NCI-H2196 (cell line): ENCODE data around the gene ZDHHC8.
"Not testable (repeated sequence)": the region's sequence is repeated elsewhere in the genome, so short reads cannot be mapped to it uniquely, and the experiment has no call there.

Experiments used
- DNase-seq: peaks from one replicate; lab custom pipeline; 2025; ENCODE audit not compliant: unreplicated experiment; lab: John Stamatoyannopoulos, UW

ZDHHC8 gene

GRCh38 chr22:20157430-20158183 is 26.0 kb downstream of the ZDHHC8 start:
- no peak for DNase-seq

- DNase-seq = no peak
These were observed 26.9 kb downstream of the ZDHHC8 start for GRCh38 chr22:20158391-20159036.

DNA sequence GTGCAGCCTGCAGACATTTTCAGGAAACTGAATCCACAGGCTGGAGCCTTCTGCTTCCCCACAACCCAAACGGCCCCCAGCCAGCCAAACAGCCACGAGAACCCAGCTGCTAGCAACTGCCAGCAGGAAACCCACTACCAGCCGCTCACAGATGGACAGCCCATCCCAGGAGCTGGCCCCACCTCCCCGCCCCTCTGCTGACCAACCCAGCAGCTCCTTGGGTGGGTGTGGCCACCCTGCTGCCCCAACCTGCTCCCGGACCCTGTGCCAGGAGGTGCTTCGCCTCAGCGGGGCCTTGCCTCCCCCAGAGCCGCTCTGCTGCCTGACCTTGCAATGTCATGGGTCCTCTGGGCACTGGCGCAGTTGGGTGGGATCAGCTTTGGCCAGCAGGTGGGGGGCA is 27.5 kb downstream of the ZDHHC8 start:
- DNase-seq = no peak

DNA sequence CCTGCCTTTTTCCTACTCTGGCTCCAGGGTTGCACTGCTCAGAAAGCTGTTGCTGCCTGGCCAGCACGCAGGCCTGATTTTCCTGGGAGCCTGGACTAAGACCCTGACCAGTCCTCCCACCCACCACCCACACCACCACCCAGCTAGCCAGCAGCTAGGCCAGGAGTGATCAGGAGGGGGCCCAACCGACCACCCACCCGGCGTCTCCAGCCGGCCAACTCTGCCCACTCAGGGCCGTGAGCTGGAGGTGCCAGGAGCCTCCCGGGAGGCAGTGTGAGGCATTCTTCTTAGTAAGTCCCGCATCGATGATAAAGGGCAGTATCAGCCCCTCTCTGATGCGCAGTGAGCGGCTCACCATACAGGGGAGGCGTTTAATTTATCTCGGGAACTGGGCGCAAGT is 27.9 kb downstream of the ZDHHC8 start:
- not testable (repeated sequence) for DNase-seq

DNA sequence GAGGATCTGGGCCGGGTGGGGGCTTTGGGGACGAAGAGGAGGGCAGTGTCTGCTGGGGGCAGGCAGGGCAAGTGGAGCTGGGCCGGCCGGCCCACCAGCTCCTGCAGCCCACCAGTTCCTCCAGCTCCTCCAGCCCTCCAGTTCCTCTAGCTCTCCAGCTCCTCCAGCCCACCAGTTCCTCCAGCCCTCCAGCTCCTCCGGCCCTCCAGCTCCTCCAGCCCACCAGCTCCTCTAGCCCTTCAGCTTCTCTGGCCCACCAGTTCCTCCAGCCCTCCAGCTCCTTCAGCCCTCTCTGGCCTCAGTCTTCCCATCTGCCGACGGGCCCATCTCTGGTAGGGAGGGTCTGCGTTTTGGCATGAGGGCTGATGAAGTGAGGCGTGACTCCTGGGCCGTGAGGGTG is 28.4 kb downstream of the ZDHHC8 start:
- no peak for DNase-seq

DNA sequence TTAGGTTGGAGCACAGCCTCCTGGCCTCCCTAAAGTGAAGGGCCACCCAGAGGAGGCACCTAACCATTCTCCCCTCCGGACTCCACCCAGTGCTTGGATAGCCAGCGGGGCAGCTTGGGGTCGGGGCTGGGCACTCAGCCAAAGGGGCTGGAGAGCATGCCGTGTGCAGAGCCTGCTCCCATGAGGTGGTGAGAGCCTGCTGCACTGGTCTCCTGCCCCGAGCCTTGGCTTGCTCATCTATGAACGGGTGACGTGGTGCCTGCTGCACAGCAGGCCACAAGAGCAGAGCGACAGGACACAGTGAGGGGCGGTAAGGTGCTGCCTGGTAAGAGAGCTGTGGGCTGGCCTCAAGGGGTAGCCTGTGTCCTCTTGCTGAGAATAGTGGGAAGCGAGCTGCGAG is 33.3 kb downstream of the ZDHHC8 start:
- DNase-seq = no peak

GRCh38 chr22:20165421-20165820 is 33.8 kb downstream of the ZDHHC8 start:
- no peak for DNase-seq

GRCh38 chr22:20165913-20166312 is 34.3 kb downstream of the ZDHHC8 start:
- no peak for DNase-seq

GRCh38 chr22:20166703-20167102 is 35.1 kb downstream of the ZDHHC8 start:
- no peak for DNase-seq

GRCh38 chr22:20167643-20168322 is 36.2 kb downstream of the ZDHHC8 start:
- DNase-seq = no peak

- DNase-seq = no peak
These were observed 37.7 kb downstream of the ZDHHC8 start for GRCh38 chr22:20169253-20169822.

DNA sequence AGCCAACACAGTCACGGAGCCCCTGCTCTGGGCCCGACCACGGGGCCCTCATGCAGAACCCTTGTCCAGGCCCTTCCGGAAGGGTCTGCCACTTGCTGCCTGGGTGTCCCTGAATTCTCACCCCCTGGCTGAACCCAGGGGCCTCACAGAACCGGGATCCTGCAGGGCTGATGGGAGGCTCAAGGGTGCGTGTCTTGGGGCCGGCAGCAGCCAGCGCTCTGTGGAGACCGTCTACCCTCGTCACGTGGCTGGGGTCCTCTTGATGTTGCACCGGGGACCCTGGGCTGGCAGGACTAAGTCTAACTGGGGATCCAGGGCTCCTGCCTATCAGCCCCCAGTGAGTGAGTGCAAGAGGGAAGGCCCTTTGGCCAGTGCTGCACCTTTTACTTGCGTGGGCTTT is 38.6 kb downstream of the ZDHHC8 start:
- DNase-seq = no peak

GRCh38 chr22:20171288-20172140 is 39.9 kb downstream of the ZDHHC8 start:
- no peak for DNase-seq

- DNase-seq = no peak
These were observed 40.6 kb downstream of the ZDHHC8 start for GRCh38 chr22:20172141-20172613.

- DNase-seq = no peak
These were observed 41.6 kb downstream of the ZDHHC8 start for GRCh38 chr22:20173246-20173645.

DNA sequence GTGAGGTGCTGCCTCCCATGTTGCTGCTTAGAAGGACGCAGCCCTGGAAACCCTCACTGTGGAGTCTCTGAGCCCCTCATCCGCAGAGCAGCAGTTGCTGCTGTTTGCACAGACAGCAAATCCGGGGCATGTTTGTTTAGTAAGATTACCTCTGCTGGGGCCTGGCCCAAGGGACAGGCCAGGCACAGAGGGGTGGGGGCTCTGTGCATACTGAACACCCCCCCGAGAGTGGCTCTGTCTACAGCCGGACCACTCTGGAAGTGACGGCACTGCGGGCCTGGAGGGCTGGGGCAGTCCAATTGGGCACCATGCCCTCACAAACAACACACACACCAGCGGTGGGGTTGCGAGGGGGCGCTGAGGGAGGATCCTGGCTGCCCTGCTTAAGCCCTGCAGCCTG is 42.2 kb downstream of the ZDHHC8 start:
- no peak for DNase-seq

GRCh38 chr22:20174785-20175596 is 43.4 kb downstream of the ZDHHC8 start:
- no peak for DNase-seq

- no peak for DNase-seq
These were observed 43.9 kb downstream of the ZDHHC8 start for GRCh38 chr22:20175597-20175900.

GRCh38 chr22:20176421-20177085 is 44.9 kb downstream of the ZDHHC8 start:
- no peak for DNase-seq
